KOPT-K1 (cell line): ENCODE results near the gene MLLT6.

Experiments
- H3K27ac ChIP-seq: fragments of 200-600 bp; sonication (generic); 2 replicates; pipeline ENCODE4 v1.5.1; 2016; ENCODE audit warnings: antibody characterized with exemption, mild to moderate bottlenecking, low read depth, low read length; ENCODE audit not compliant: poor library complexity, severe bottlenecking
- H3K36me3 ChIP-seq: fragments of 200-600 bp; sonication (generic); 2 replicates; pipeline ENCODE4 v1.5.1; 2017; ENCODE audit warnings: antibody characterized with exemption, mild to moderate bottlenecking, low read length, moderate library complexity; ENCODE audit not compliant: insufficient read depth
- H3K9me3 ChIP-seq: fragments of 200-600 bp; sonication (generic); 2 replicates; pipeline ENCODE4 v1.5.1; 2017; ENCODE audit warnings: antibody characterized with exemption, low read length, mild to moderate bottlenecking; ENCODE audit not compliant: insufficient read depth, poor library complexity, severe bottlenecking

MLLT6 gene

DNA sequence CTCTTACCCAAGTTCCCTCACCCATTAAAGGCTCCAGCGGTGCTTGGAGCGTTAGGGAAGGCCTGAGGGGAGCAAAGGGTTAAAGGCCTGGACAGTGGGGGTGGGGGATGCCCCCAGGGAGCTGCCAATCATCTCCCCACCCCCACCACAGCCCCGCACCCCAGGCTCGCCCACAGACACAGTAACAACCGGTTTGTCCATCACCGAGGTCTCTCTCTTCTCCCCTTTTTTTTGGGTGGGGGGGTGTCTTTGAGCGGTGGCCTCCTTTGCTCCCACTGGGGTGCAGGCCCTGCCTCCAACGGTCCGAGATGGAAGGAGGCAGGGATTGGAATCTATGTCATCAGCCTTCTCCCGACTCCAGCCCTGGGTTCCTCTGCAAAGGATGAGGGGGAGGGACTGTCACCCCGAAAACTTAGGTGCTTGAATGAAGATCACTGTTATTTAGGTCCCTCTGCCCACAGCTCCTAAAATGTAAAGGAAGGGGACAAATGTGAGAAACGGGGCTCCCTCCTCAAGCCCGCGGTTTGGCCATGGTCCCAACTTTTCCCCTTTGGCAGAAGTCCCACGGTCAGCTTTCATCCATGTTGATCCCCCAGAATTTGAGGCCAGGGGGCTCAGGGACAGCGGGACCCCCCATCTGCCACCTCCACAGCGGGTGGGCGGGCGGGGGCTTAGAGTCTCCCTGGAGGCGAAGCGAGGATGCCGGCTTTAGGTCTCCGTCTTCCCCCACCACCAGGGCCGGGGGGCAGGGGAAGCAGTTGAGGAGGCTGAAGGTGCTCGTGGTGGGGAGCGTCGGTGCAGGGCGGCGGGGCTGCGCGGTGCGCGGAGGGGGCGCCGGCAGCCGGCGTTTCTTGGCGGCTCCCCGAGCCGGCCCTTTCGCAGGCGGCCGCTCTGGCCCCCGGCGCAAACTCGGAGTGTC lies 32.0 kb upstream of the MLLT6 start:
- Histone ChIP-seq H3K9me3 (no peaks in the 10 kb centered on the region), H3K36me3 (no peaks in the 10 kb centered on the region), H3K27ac (no peak overlapping the region)

DNA sequence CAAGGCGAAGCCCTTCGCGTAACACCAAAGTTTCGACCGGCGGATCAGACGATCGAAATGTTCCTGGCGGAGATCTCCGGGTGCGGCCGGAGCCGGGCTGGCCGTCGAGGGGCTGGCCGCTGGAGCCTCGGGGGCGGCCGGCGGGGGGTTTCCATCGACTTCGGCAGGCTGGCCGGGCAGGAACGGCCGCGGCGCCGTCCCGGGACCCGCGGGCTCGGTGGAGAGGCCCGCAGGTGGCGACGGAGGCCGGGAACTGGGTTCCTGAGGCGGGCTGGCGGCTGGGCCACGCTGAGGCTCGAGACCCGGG lies 31.4 kb upstream of the MLLT6 start:
- Histone ChIP-seq H3K27ac (no peak overlapping the region), H3K9me3 (no peaks in the 10 kb centered on the region), H3K36me3 (no peaks in the 10 kb centered on the region)

DNA sequence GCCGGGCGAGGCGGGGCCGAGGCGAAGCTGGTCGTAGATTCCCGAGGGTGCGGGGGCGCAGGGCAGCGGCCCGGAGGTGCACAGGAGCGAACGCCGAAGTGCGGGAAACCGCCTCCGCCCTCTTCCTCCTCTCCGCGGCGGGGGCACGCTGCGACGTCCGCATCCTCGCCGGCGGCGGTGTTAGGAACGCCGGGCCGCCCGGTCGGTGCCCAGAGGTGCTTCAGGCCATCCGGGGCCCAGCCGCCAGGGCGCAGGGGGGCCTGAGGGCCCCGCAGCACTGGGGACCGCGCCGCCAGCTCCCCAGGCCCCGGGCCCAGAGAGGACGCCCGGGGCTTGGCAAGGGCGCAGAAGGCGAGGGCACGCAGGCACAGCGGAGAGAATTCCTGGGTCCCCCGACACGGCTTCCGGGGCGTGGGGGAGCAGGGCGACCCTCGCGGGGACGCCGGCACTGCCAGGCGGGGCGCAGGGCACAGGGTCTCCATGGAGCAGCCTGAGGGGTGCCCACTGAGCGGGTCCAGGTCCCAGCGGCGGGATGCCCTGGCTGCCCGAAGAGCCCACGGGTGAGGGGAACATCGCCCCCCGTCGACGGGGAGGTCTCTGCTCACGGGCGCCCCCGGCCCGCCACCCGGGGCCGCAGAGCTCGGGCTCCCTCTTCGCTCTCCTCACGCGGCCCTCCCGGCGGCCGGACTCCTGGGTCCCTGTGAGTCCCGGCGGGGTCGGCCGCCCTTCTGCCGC lies 30.9 kb upstream of the MLLT6 start:
- no peaks in the 10 kb centered on the region for H3K36me3 ChIP-seq
- H3K9me3 ChIP-seq: no peaks in the 10 kb centered on the region
- H3K27ac ChIP-seq: peak overlapping the region; percentile 35

DNA sequence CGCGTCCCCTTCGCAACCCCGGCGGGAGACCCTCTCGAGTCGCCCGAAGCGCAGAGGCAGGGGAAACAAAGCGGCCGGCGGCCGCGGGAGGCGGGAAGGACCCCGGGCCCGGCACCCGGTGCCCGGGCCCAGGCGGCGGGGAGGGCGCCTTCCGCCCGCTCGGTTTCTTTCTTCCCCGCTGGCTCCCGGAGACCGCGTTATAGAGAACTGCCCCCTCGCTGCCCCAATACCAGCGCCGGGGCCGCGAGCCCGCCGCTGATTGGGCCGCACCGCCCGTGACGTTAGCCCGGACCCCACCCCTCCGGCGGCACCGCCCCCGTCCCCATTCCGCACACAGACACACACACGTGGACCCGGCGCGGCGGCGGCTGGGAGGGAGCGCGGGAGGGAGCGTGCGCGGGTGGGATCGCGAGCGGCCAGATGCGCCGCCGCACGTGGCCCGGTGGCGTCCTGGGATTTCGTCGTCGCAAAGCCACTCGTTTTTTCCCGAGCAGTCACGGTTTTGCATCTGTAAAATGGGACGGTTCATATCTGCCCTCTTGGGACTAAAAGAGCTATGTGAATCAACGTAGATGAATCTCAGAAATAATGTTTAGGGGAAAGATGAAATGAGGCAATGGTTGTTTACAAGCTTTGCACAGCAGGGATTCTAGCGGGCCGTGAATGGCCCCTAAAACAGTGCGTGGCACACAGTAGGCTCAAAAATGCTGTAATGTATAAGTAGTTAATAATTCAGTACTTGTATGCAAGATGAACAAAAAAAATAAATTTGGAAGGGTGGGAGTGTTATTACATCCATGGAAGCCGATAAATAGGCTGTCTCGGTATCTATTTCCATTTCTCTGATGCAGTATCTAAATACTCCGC lies 30.1 kb upstream of the MLLT6 start, which contains the start of gene EPOP:
Gene EPOP (minus strand): TSS at position 209 of the 867 bp plus-strand sequence. CDS start 462 bp downstream, outside the sequence.
- Histone ChIP-seq H3K36me3 (no peaks in the 10 kb centered on the region), H3K9me3 (no peaks in the 10 kb centered on the region), H3K27ac (peak within 1 kb of the TSS; percentile 35)

DNA sequence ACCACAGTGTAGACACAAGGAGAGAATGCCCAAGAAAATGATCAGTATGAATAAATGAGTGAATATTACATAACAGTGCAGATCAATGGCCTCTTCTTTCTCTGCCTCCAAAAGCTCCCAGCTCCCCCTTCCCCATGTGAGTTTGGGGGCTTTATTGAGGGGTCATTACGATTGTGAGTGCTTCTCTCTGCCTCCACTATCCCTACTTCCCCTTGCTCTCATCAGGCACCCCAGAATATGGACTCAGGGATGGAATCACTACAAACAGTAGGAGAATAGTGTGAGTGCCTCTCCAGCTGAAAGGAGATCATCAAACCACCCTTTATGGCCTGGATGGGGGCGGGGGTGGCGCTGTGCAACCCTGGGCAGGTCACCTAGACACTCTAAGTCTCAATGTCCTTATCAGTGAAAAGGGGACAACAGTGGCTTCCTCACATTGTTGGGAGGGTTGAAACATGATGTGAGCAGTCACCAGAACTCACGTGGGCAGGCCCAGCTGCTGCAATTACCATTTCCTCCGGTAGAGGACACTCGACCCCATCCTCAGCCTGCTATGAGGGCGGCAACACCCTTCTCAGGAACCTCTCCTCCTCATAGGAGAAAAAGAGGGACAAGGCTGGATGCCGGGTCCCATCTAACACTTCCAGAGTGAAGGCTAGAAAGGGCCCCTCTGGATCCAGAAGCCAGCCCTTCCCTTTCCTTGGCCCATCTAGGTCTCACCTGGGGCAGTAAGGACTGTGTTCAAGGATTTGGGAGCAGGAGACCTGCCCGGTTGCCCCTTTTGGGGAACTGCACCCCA lies 28.2 kb upstream of the MLLT6 start:
- H3K9me3 ChIP-seq: no peaks in the 10 kb centered on the region
- H3K27ac ChIP-seq: no peak overlapping the region
- no peaks in the 10 kb centered on the region for H3K36me3 ChIP-seq

DNA sequence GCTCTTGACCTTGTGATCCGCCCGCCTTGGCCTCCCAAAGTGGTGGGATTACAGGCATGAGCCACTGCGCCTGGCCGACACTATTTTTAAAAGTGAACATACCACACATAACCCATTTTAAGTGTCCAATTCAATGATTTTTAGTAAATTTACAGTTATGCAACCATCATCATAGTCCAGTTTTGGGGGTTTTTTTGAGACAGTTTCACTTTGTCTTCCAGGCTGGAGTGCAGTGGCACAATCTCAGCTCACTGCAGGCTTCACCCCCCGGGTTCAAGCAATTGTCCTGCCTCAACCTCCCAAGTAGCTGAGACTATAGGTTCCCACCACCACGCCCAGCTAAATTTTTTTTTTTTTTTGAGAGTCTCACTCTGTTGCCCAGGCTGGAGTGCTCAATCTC lies 27.3 kb upstream of the MLLT6 start:
- no peak overlapping the region for H3K27ac ChIP-seq
- H3K9me3 ChIP-seq: no peaks in the 10 kb centered on the region
- H3K36me3 ChIP-seq: no peaks in the 10 kb centered on the region

DNA sequence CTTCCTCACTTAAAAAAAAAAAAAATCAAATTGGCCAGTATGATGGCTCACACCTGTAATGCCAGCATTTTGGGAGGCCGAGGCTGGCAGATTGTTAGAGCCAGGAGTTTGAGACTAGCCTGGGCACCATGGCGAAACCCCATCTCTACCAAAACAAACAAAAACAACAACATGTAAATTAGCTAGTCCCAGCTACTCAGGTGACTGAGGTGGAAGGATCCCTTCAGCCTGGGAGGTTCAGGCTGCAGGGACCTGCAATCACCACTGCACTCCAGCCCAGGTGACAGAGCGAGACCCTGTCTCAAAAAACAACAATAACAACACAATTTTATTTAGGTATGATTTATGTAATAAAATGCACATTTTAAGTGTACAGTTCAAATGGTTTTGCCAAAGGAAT lies 24.0 kb upstream of the MLLT6 start:
- no peak overlapping the region for H3K27ac ChIP-seq
- no peaks in the 10 kb centered on the region for H3K36me3 ChIP-seq
- H3K9me3 ChIP-seq: no peaks in the 10 kb centered on the region

DNA sequence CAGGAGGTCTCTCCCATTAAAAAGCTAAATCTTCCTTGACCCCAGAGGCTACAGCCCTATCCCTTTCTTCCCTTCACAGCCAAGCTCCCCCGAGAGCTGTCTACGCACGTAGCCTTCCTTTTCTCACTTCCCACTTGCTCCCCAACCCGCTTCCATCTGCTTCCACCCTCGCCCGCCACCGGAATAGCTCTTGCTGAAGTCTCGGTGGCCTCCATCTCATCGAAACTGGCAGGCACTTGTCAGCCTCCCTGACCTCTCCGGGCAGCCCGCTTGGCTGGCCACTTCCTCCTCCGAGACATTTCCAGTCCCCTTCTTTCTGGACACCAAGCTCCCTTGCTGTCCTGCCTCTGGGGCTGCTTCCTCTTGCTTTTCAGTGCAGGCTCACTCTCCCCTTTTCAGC lies 19.6 kb upstream of the MLLT6 start:
- H3K9me3 ChIP-seq: no peaks in the 10 kb centered on the region
- no peak overlapping the region for H3K27ac ChIP-seq
- no peaks in the 10 kb centered on the region for H3K36me3 ChIP-seq

DNA sequence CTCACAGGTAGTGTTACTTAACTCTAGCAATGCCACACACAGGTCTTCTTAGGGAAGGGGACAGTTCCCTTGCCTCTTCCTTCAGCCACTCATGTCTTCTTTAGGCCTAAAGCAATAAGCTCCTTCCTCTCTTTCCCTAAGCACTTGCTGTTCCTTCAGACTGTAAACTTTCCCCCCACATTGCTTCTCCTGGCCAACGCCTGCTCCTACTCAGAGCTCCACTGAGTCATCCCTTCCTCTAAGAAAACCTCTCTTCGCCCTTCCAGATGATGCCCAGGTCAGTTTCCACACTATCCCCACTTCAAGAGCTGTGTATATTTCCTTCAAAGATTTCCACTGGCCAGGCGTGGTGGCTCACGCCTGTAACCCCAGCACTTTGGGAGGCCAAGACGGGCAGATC lies 17.8 kb upstream of the MLLT6 start:
- Histone ChIP-seq H3K27ac (no peak overlapping the region), H3K9me3 (no peaks in the 10 kb centered on the region), H3K36me3 (no peaks in the 10 kb centered on the region)

DNA sequence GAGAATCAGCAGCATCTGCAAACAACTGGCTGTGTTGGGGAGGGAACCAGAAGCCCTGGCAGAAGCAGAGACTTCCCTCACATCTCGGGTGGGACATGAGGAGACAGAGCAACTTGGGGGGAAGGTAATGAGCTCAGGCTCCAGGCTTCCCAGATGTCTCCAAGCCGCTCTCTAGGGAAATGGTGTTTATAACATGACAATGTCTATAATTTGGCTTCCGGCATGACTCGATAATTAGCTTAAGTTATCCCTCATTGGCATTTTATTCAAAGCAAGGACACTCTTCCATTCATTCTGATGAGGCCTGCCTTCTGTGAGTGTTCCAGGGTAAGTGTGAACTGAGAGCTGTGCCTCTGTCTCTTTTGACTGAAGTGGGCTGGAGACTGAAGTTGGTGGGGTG lies 14.7 kb upstream of the MLLT6 start:
- Histone ChIP-seq H3K36me3 (no peaks in the 10 kb centered on the region), H3K9me3 (no peaks in the 10 kb centered on the region), H3K27ac (no peak overlapping the region)

DNA sequence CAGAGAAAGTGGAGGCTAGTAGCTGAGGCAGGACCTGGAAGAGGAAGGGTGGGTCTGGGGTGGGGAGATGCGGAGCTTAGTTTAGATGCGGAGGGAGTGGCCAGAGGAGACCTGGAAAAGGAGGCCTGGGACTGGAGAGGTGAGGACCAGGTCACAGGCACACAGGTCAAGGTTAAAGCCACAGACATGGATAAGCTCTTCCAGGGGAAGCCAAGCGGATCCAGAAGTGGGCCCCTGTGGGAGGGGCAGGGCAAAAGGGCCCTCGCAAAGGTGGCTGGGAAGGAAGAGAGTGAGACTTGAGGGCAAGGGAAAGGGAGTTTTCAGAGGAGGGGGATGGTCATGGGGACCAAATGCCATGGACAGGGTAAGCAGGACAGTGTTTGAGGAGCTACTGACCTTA lies 13.9 kb upstream of the MLLT6 start:
- Histone ChIP-seq H3K36me3 (no peaks in the 10 kb centered on the region), H3K27ac (no peak overlapping the region), H3K9me3 (no peaks in the 10 kb centered on the region)

DNA sequence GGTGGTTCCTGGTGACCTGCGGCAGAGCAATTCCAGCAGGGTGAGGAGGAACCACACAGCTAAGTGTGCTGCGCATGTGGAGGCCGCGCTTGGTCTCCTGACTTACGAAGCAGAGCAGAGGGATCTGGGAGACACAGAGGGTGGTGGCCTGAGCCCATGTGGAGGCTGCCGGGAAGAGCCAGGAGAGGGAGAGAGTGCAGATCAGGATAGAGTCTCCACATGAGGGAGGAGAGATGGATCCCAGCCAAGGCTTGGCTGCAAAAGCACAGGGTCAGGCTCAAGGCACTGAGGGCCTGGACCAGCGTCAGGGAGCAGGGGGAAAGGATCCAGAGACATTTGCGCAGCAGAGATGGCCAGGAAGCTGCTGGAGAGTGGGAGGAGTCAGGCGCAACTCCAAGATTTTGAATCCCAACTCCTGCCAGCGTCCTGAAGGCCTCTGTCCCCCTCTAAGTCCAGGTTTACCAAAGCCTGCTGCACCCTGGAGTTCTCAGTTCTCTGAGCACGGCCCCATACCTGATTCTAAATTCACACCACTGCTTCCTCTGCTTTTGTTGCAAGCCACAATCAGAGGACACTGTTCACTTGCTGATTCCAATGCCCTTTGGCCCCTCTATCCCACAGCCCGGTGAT lies 11.3 kb upstream of the MLLT6 start:
- no peaks in the 10 kb centered on the region for H3K9me3 ChIP-seq
- H3K27ac ChIP-seq: no peak overlapping the region
- no peaks in the 10 kb centered on the region for H3K36me3 ChIP-seq

DNA sequence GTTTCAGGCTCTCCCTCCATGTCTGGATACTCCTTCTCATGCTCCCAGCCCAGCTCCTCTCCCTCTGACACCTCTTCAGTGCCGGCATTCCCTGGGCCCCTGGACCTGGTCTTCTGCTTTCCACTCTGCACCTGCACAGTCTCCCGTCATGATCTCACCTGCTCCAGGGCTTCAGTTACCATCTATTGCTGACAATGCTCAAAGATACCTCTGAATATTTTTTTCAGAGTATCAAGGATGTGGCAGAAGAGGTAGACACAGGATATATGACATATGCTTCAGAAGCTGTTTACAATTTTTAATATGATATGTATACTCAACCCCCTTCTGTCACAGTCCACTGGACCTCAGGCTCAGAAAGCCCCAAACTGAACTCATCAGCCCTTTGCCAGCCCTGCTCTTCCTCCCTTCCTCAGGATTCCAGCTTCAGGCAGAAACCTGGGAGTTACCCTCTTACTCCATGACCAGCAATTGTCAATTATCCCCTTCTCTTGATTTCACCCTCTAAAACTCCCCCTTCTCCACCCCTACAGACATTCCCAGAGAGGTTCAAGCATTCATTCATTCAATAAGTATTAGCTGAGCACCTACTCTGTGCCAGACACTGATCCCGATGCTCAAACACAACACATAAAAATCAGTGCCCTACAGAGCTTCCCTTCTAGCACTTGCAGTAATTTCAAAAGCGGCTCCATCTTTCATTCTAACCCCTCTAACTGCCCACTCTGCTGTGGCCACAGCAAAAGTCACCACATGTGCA lies 7.8 kb upstream of the MLLT6 start:
- H3K9me3 ChIP-seq: no peaks in the 10 kb centered on the region
- H3K36me3 ChIP-seq: no peaks in the 10 kb centered on the region
- no peak overlapping the region for H3K27ac ChIP-seq
